Cerebellar cortex (tissue), 1 donor: ENCODE measurements around the gene PDIA6.
A peak's percentile ranks its signal among the peaks of the same experiment; 100 is the strongest.

Experiments used
- DNase-seq: peaks from one replicate; pipeline ENCODE4 v3.0.0-alpha.2; 2015; ENCODE audit warnings: low spot score

The PDIA6 gene

GRCh38 chr2:10812362-10813162, at the start of gene PDIA6:
Gene PDIA6 (minus strand): TSS chr2:10812785. CDS start chr2:10812696, 89 bp downstream.
- DNase-seq = peak; percentile 94

- no peak for DNase-seq
Measured at GRCh38 chr2:10862330-10862729, 49.7 kb upstream of the PDIA6 start.

- DNase-seq = no peak
Measured at GRCh38 chr2:10861765-10862164, 49.2 kb upstream of the PDIA6 start.

GRCh38 chr2:10860814-10861325, 48.3 kb upstream of the PDIA6 start:
- no peak for DNase-seq

- no peak for DNase-seq
Measured at GRCh38 chr2:10860081-10860813, 47.7 kb upstream of the PDIA6 start.

- DNase-seq = no peak
Measured at GRCh38 chr2:10859278-10859677, 46.7 kb upstream of the PDIA6 start.

GRCh38 chr2:10848541-10848940, 36.0 kb upstream of the PDIA6 start:
- no peak for DNase-seq

- DNase-seq = no peak
Measured at GRCh38 chr2:10847008-10847407, 34.4 kb upstream of the PDIA6 start.

- no peak for DNase-seq
Measured at GRCh38 chr2:10846110-10846861, 33.7 kb upstream of the PDIA6 start.

GRCh38 chr2:10845640-10846039, 33.1 kb upstream of the PDIA6 start:
- DNase-seq = no peak

GRCh38 chr2:10844097-10844496, 31.5 kb upstream of the PDIA6 start:
- peak; percentile 31 for DNase-seq

- DNase-seq = no peak
Measured at GRCh38 chr2:10842506-10842905, 29.9 kb upstream of the PDIA6 start.

GRCh38 chr2:10841547-10842219, 29.1 kb upstream of the PDIA6 start:
- no peak for DNase-seq

- no peak for DNase-seq
Measured at GRCh38 chr2:10839813-10840212, 27.2 kb upstream of the PDIA6 start.

GRCh38 chr2:10838734-10839133, 26.1 kb upstream of the PDIA6 start:
- DNase-seq = no peak

- DNase-seq = no peak
Measured at GRCh38 chr2:10837298-10838266, 25.0 kb upstream of the PDIA6 start.

GRCh38 chr2:10835052-10835970, 22.7 kb upstream of the PDIA6 start:
- peak; percentile 31 for DNase-seq

- DNase-seq = no peak
Measured at GRCh38 chr2:10834068-10834655, 21.6 kb upstream of the PDIA6 start.

- no peak for DNase-seq
Measured at GRCh38 chr2:10833021-10833420, 20.4 kb upstream of the PDIA6 start.
